GM12878 (cell line): ENCODE measurements around the gene HMOX2. TPM values are rescaled to one million over a fixed set of nuclear protein-coding genes. Genes with fewer than 3 reads are reported as not detected.

Experiments
- ATAC-seq: fragments of 200-7000 bp; cut with Tn5 transposase; 3 replicates; pipeline ENCODE4 v1.9.1; 2020; ENCODE audit warnings: mild to moderate bottlenecking, moderate library complexity
- BruUV-seq: library from RNA; stranded (reverse); fragments of 400-500 nt; replicated peaks from 2 replicates; lab custom pipeline; 2021; lab: Mats Ljungman, UMichigan
- CTCF ChIA-PET: fragments of 300-600 bp; sonication (Branson Sonifier 250); formaldehyde crosslinking; extraction: SDS; loops from one replicate; lab custom pipeline; 2021; ENCODE audit warnings: inconsistent platforms; lab: Yijun Ruan, JAX
- POLR2A ChIA-PET: fragments of 350-600 bp; formaldehyde crosslinking; extraction: SDS; loops from one replicate; lab custom pipeline; 2021; ENCODE audit warnings: inconsistent platforms; lab: Charles Lee
- RAD21 ChIA-PET: fragments of 300-600 bp; sonication (Branson Sonifier 250); formaldehyde crosslinking; loops from one replicate; lab custom pipeline; 2023; ENCODE audit warnings: antibody characterized with exemption; ENCODE audit not compliant: unreplicated experiment; lab: Charles Lee
- SMC1A ChIA-PET: fragments of 300-600 bp; sonication (Branson Sonifier 250); formaldehyde crosslinking; loops from one replicate; lab custom pipeline; 2023; ENCODE audit not compliant: unreplicated experiment, uncharacterized antibody; lab: Charles Lee
- DNase-seq: peaks from one replicate; pipeline ENCODE4 v3.0.0-alpha.2; 2011; ENCODE audit warnings: low read depth, low spot score
- FAIRE-seq: peaks from 3 replicates; lab custom pipeline; 2011; peaks lifted over from hg19 to GRCh38; lab: Jason Lieb, UNC
- H2AFZ ChIP-seq: 2 replicates; pipeline ENCODE4 v1.6.0; 2011; ENCODE audit warnings: low read depth, low read length, control low read depth; ENCODE audit not compliant: control insufficient read depth
- H3K27ac ChIP-seq: 2 replicates; pipeline ENCODE4 v1.5.1; 2011; ENCODE audit warnings: control low read depth; ENCODE audit not compliant: control insufficient read depth, insufficient read depth
- H3K27me3 ChIP-seq, 2 experiments: replicated peaks in 1 of 2; 2 replicates each; pipeline versions ENCODE4 v1.6.0 to v1.6.1; 2011; ENCODE audit warnings: low read length in 1 of 2; ENCODE audit not compliant: control insufficient read depth in 2 of 2, insufficient read depth in 2 of 2
- H3K36me3 ChIP-seq, 2 experiments: 2 replicates each; pipeline ENCODE4 v1.5.1; 2011; ENCODE audit warnings: low read length in 1 of 2; ENCODE audit not compliant: control insufficient read depth in 2 of 2, insufficient read depth in 2 of 2
- H3K4me1 ChIP-seq: 2 replicates; pipeline ENCODE4 v1.6.1; 2011; ENCODE audit warnings: mild to moderate bottlenecking, low read length, moderate library complexity, mixed read lengths; ENCODE audit not compliant: control insufficient read depth, insufficient read depth
- H3K4me2 ChIP-seq: 2 replicates; pipeline ENCODE4 v1.6.0; 2011; ENCODE audit warnings: control low read depth; ENCODE audit not compliant: control insufficient read depth, insufficient read depth
- H3K4me3 ChIP-seq: fragments of 200-600 bp; sonication (generic); 2 replicates; pipeline ENCODE4 v1.5.1; 2016
- H3K79me2 ChIP-seq: 2 replicates; pipeline ENCODE4 v1.6.0; 2011; ENCODE audit warnings: low read length; ENCODE audit not compliant: control insufficient read depth, insufficient read depth
- H3K9ac ChIP-seq: 2 replicates; pipeline ENCODE4 v1.8.0; 2011; ENCODE audit warnings: low read length, control low read depth, mixed read lengths; ENCODE audit not compliant: control insufficient read depth, insufficient read depth
- H3K9me3 ChIP-seq: replicated peaks from 3 replicates; pipeline ENCODE4 v1.5.1; 2011; ENCODE audit warnings: mild to moderate bottlenecking, low read length; ENCODE audit not compliant: control insufficient read depth, insufficient read depth
- H4K20me1 ChIP-seq: 2 replicates; pipeline ENCODE4 v1.6.0; 2011; ENCODE audit not compliant: control insufficient read depth, insufficient read depth
- CTCF ChIP-seq, 3 experiments: IDR thresholded peaks in 2 of 3; conservative IDR thresholded peaks in 1 of 3; 2 replicates each; pipeline ENCODE4 v1.5.1; 2011; ENCODE audit warnings: low read depth in 3 of 3, low read length in 3 of 3, mild to moderate bottlenecking in 3 of 3, control low read depth in 2 of 3, moderate library complexity in 2 of 3, inconsistent platforms in 1 of 3, mixed read lengths in 1 of 3; ENCODE audit not compliant: control insufficient read depth in 2 of 3, insufficient read depth in 1 of 3; ENCODE audit errors: extremely low read depth in 1 of 3
- RAD21 ChIP-seq: IDR thresholded peaks from 2 replicates; pipeline ENCODE4 v1.6.1; 2011; ENCODE audit warnings: mild to moderate bottlenecking, low read depth, low read length, moderate library complexity; ENCODE audit not compliant: insufficient read depth
- RUNX3 ChIP-seq: IDR thresholded peaks from 2 replicates; pipeline ENCODE4 v1.6.1; 2012; ENCODE audit warnings: low read length, inconsistent platforms
- SMC3 ChIP-seq: IDR thresholded peaks from 2 replicates; pipeline ENCODE4 v1.6.1; 2011; ENCODE audit warnings: low read length, improper control_type of control experiment, borderline replicate concordance
- TBL1XR1 ChIP-seq: IDR thresholded peaks from 2 replicates; pipeline ENCODE4 v1.6.1; 2012; ENCODE audit warnings: low read depth, low read length, improper control_type of control experiment
- WGBS: methylation state at CpG from one replicate; pipeline ENCODE4 v1.1.6; 2016; ENCODE audit warnings: low lambda C conversion rate; ENCODE audit not compliant: insufficient replicate concordance, insufficient coverage; ENCODE audit errors: missing lambda C conversion rate; 5-methylcytosine and 5-hydroxymethylcytosine counted together
- in situ Hi-C: fragments of 300-500 bp; cut with MboI; formaldehyde crosslinking; loops from 9 replicates; pipeline ENCODE4 v1.14.3; 2018; ENCODE audit warnings: mixed read lengths
- intact Hi-C: fragments of 100-400 bp; cut with micrococcal nuclease; formaldehyde crosslinking; loops from one replicate; pipeline ENCODE4 v1.14.2; 2022; ENCODE audit not compliant: unreplicated experiment
- polyA plus RNA-seq, 11 experiments: library from polyadenylated mRNA; depleted of rRNA in 4 of 11; unstranded in 6 of 11; stranded (reverse) in 5 of 11; fragments of >200 nt; fragmentation: Nextera tagmentation in 4 of 11; fragmentation: Illumina TruSeq in 1 of 11; extraction: Ambion mirVana in 4 of 11; extraction: Trizol in 1 of 11; gene quantifications; 1 replicate in 1 of 11; 2 replicates in 10 of 11; pipeline versions ENCODE4 v1.2.1 to v1.2.3, GENCODE V29; 2011 to 2016; ENCODE audit warnings: inconsistent platforms in 2 of 11, missing spikeins in 2 of 11, low read depth in 1 of 11
- total RNA-seq, 4 experiments: library from RNA; depleted of rRNA in 3 of 4; stranded (reverse); fragments of >200 nt in 3 of 4; fragmentation: Illumina TruSeq in 1 of 4; extraction: Trizol in 1 of 4; gene quantifications; 2 replicates each; pipeline versions ENCODE4 v1.2.1 to v1.2.3, GENCODE V29; 2013 to 2021

The HMOX2 gene
- total and polyA plus RNA-seq, 10 of the 15 experiments (the other 5 are each of a cell fraction or from before 2014, with no cell fraction given) = 26.4 to 111 (median 57.8) TPM

- RAD21 ChIA-PET = interaction anchor here (0.6 to 1.0 kb wide), 3 partner anchors 11 to 41 kb away, joined by 3 to 4 read pairs (median 3); partner anchors contain the start of gene CDIP1
- intact Hi-C loops (loop anchor here (10.0 kb wide), 2 partner anchors 97 to 437 kb away; partner anchors contain the start of genes SEC14L5 and UBALD1), in situ Hi-C loops (loop anchor here (10.0 kb wide), 1 partner anchor 437 kb away; the partner anchor contains the start of gene SEC14L5)
- H3K9me3 ChIP-seq = no peaks in the 10 kb centered on the region
- peaks cover 0 to 9% of the 10 kb centered on the region in 2 experiments; a peak in 2 of 4 replicates for H3K36me3 ChIP-seq
- peak; percentile 54 to 73 (median 68); a peak in 5 of 6 replicates for TF ChIP-seq CTCF (IDR thresholded peaks at IDR 0.05 in 2 of 3, conservative IDR thresholded peaks at IDR 0.05 in 1 of 3; ENCODE audit: control insufficient read depth in 2 of 3, extremely low read depth in 1 of 3, insufficient read depth in 1 of 3, low read depth in 3 of 3, low read length in 3 of 3)
- TF ChIP-seq TBL1XR1 = no peak
- TF ChIP-seq RUNX3 = peak; percentile 35; the same call in 1 of the 2 replicates
- peak; percentile 38; the same call in 1 of the 2 replicates for TF ChIP-seq SMC3
- TF ChIP-seq RAD21 = peak; percentile 82
- H3K9ac ChIP-seq = no peak overlapping the region
- H3K27me3 ChIP-seq = no peaks in the 10 kb centered on the region
- no peaks in the 10 kb centered on the region for H4K20me1 ChIP-seq
- H3K4me3 ChIP-seq = no peak overlapping the region
- no TSS peak for BruUV-seq
- SMC1A ChIA-PET = interaction anchor here (0.7 to 1.8 kb wide), 6 partner anchors 12 to 67 kb away, joined by 3 to 7 read pairs (median 4); no protein-coding TSS in a partner anchor
- no peak overlapping the region for H3K27ac ChIP-seq
- no peak overlapping the region for H3K4me2 ChIP-seq
- no peak for FAIRE-seq
- DNase-seq = no peak
- H2AFZ ChIP-seq = no peak overlapping the region
- CTCF ChIA-PET = interaction anchor here (0.8 to 6.7 kb wide), 13 partner anchors 8 to 191 kb away, joined by 3 to 65 read pairs (median 4); no protein-coding TSS in a partner anchor
- no peaks in the 10 kb centered on the region; the same call in 1 of the 2 replicates for H3K79me2 ChIP-seq
- peaks cover 23% of the 10 kb centered on the region for H3K4me1 ChIP-seq
- peak; percentile 44 for ATAC-seq
- 73% methylated on average over 12 of the region's 12 CpGs for WGBS
- POLR2A ChIA-PET = no interaction called here
Observed at GRCh38 chr16:4517812-4518680, 41.8 kb downstream of the HMOX2 start.
